UCSD-AML1 (cell line): Measurements from ENCODE around the gene GOLGA2.
A peak's percentile ranks its signal among the peaks of the same experiment; 100 is the strongest.

ENCODE experiments used
- DNase-seq: peaks from one replicate; lab custom pipeline; 2025; ENCODE audit not compliant: unreplicated experiment; lab: John Stamatoyannopoulos, UW

Gene GOLGA2, protein sequence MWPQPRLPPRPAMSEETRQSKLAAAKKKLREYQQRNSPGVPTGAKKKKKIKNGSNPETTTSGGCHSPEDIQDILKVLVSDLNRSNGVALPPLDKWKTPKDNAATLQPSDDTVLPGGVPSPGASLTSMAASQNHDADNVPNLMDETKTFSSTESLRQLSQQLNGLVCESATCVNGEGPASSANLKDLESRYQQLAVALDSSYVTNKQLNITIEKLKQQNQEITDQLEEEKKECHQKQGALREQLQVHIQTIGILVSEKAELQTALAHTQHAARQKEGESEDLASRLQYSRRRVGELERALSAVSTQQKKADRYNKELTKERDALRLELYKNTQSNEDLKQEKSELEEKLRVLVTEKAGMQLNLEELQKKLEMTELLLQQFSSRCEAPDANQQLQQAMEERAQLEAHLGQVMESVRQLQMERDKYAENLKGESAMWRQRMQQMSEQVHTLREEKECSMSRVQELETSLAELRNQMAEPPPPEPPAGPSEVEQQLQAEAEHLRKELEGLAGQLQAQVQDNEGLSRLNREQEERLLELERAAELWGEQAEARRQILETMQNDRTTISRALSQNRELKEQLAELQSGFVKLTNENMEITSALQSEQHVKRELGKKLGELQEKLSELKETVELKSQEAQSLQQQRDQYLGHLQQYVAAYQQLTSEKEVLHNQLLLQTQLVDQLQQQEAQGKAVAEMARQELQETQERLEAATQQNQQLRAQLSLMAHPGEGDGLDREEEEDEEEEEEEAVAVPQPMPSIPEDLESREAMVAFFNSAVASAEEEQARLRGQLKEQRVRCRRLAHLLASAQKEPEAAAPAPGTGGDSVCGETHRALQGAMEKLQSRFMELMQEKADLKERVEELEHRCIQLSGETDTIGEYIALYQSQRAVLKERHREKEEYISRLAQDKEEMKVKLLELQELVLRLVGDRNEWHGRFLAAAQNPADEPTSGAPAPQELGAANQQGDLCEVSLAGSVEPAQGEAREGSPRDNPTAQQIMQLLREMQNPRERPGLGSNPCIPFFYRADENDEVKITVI

DNA sequence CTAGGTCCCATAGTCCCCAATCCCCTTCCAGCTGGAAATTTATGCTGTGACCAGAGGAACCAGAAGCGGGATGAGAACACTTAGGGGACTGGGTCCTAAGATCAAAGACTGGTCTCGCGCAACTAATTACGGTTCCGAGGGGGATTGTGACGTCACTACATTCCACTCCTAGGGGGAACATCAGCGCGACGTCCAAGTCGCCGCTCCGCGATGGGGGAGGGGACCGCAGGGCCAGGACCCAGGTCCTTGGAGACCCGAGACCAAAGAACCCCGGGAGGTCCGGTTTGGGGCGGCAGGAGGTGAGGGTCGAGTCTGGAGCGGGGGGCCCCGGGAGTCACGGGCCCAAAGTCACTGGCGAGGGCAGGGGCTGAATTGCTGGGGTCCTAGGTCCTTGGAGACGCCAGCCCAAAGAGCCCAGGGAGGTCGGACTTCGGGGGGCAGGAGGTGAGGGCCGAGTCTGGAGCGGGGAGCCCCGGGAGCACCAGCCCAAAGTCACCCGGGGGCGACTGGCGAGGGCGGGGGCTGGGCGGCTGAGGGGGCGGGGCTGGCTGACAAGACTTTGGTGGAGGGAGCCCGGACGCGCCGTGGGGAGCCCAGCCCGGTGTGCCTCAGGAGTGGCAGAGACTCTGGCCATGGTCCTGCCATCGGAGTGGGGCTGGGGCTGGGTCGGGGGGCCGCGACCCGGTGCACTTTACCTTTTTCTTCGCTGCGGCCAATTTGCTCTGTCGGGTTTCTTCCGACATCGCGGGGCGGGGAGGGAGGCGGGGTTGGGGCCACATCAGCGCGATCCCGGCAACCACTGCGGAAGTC lies at the start of gene GOLGA2:
GOLGA2 (minus strand) TSS at position 810 of the 810 bp plus-strand sequence; CDS start at position 779, 31 bp downstream.
- DNase-seq, result peak; percentile 46

DNA sequence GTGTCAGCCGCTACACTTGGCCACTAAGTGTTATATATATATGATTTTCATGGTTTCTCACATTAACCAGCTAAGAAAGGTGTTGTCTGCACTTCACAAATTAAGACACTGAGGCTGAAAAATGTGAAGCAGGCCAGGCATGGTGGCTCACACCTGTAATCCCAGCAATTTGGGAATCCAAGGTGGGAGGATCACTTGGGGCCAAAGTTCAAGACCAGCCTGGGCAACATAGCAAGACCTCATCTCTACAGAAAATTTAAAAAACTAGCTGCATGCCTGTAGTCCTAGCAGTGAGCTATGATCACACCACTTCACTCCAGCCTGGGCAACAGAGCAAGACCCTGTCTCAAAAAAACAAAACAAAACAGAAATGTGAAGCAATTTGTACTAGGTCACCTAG lies 48.6 kb upstream of the GOLGA2 start:
- DNase-seq, result no peak

DNA sequence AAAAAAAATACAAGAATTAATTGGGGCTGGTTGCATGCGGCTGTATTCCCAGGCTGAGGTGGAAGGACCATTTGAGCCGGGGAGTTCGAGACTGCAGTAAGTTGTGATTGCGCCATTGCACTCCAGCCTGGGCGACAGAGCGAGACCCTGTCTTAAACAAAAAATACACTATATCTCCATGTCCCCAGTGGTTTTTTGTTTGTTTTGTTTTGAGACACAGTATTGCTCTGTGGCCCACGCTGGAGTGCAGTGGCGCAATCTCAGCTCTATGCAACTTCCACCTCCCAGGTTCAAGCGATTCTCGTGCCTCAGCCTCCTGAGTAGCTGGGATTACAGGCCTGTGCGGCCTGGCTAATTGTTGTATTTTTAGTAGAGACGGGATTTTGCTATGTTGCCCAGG lies 48.0 kb upstream of the GOLGA2 start:
- DNase-seq, result no peak

GRCh38 chr9:128323212-128323730 lies 47.5 kb upstream of the GOLGA2 start:
- DNase-seq, result no peak

GRCh38 chr9:128322404-128323211 lies 46.8 kb upstream of the GOLGA2 start, which contains the start of the genes COQ4 and TRUB2:
Gene COQ4, plus strand, starts transcription at chr9:128322839. Its CDS starts 20 bp downstream, at chr9:128322859.
Gene TRUB2, minus strand, starts transcription at chr9:128322447. Its CDS starts 39 bp downstream, at chr9:128322408.
- DNase-seq, result peak; percentile 94

- no peak for DNase-seq
These were observed 46.1 kb upstream of the GOLGA2 start for GRCh38 chr9:128321879-128322403.

- DNase-seq, result no peak
These were observed 45.5 kb upstream of the GOLGA2 start for GRCh38 chr9:128321343-128321742.

DNA sequence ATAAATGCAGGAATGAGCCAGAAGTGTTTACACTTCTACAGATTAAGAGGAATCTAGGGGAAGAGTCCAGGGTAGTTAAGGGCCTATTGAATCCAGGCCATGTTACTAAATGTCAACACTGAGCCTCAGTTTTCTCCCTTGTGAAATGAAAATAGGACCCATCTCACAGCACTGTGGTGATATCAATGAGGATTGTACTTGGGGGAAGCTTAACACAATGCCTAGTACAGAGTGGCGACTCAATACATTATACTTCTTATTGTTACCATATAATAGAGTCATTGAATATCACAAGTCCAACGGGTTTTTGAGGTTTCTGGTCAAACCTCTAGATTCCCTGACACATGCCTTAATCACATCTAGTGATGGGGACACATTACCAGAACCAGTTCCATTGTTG lies 41.8 kb upstream of the GOLGA2 start:
- DNase-seq, result no peak

DNA sequence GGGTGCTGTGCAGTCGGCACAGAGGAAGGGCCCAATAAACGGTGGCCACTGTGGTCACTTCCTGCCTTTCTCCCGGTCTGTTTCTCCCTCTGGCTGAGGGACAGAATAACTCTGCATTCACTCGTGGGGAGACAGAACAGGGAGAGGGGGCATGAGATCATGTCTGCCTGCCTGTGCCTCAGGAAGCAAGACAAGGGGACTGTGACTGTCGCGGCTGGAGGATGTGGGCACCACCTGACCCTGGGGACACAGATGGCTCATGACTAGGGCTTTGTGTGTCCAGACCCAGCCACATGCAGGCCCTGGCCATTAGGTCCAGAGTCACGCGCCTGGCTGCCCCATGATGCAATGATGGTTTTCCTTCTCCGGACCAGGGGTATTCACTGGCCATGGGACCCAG lies 40.6 kb upstream of the GOLGA2 start:
- DNase-seq, result peak; percentile 24

DNA sequence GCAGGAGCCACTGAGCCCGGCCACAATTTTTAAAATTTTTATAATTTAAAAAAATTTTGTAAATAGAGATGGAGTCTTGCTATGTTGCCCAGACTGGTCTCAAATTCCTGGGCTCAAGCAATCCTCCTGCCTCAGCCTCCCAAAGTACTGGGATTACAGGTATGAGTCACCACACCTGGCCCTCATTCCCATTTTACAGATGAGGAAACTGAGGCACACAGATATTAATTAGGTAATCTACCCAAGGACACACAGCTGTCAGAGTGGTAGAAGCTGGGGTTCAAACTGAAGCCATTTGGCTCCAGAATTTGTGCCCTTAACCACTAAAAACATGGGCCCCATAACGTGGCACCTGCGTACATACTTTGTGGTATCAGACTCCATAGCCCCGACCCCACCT lies 38.9 kb upstream of the GOLGA2 start:
- no peak for DNase-seq

DNA sequence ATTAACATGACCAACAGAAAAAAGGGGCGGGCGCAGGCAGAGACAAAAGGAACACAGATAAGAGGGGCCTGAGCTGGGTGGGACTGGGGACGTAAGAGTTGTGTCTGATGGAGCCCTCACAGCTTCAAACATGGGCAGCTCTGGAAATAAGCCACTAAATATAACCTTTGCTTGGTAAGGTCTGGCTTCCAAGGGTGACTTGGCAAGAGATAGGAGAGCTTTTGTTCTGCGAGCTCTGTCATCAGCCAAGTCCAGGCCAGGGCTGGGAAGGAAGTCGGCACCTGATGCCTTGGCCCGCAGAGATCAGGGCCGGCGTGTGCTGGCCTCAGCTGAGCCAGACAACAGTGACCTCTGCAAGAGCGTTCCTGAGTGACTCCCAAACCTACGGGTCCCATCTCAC lies 34.7 kb upstream of the GOLGA2 start:
- no peak for DNase-seq

DNA sequence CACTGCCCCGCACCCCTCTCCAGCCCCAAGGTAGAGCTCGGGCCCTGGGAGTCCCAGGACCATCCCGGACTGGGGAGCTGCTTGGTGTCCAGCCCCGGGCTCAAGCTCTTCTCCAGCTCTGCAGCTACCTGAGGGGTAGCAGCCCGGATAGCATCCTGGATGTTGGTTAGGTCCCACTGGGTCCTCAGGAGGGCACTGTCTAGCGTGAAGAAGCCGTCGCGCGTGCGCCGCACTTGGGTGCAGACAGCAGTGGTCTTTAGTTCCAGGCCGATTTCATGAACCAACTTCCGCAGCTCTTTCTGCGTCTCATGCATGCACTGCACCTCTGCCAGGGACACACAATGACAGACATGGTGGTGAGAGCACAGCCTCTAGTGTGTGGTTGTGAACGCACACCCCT lies 33.7 kb upstream of the GOLGA2 start:
- DNase-seq, result no peak

GRCh38 chr9:128304971-128305288 lies 29.1 kb upstream of the GOLGA2 start:
- no peak for DNase-seq

DNA sequence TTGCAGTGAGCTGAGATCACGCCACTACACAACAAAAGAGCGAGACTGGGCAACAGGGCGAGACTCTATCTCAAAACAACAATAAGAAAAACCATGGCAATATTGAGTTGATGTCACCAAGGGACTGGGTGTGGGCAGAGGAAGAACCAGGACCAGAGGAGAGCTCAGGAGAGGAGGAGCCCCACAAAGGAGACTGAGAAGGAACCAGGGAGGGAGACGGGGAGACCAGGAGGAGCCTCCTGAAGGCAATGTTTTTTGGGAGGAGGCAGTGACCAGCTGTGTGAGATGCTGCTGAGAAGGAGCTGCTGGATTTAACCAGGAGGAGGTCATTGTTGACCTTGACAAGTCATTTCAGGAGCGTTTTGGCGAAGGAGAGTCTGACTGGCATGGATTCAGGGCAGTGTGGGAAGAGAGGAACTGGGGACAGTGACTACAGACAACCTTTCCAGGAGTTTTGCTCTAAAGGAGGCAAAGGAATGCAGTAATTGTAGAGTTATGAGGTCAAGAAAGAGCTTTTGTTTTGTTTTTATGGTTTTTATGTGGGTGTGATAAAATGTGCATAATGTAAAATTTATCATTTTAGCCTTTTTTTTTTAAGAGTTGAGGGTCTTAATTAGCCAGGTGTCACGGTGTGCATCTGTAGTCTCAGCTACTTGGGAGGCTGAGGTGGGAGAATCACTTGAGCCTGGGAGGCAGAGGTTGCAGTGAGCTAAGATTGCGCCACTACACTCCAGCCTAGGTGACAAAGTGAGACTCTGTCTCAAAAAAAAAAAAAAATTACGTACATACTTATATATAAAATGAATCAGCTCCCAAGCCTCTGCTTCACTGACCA lies 28.5 kb upstream of the GOLGA2 start:
- DNase-seq, result no peak

GRCh38 chr9:128298535-128299482 lies 23.0 kb upstream of the GOLGA2 start:
- no peak for DNase-seq

- DNase-seq, result no peak
These were observed 21.5 kb upstream of the GOLGA2 start for GRCh38 chr9:128297221-128297773.
